ENCODE results near the gene CCDC85B. TPM values are rescaled to one million over a fixed set of nuclear protein-coding genes. Genes with fewer than 3 reads are reported as not detected.

The CCDC85B gene
- total RNA-seq, 1 donor from 2014 or later: 20.5 TPM

DNA sequence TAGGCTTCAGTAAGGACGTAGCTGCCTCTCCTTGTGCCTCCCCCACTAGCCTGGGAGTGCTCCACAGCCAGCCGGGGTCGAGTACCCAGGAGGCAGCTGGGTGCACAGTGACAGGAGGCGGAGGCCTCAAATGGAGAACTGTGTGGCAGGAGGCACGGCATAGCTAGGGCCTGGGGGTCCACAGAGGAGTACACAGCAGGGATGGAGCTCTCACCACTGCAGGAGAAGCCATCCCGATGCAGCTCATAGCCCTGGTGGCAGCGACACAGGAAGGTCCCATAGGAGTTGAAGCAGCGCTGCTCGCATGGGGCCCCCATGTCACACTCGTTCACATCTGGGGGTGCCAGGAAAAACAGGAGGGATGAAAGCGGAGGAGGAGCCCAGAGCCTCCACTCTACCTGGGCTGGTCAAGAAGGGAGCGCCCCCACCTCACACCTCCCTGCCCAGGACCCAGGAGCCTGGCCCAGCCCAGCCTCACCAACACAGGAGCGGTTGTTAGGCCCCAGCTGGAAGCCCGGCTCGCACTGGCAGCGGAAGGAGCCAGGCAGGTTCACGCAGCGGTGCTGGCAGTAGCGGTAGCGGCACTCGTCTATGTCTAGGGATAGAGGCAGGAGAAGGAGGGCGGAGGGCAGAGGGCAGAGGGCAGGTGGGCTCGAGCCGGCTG, 20.7 kb upstream of the CCDC85B start:
- DNase-seq (ENCODE audit: low spot score): no peak

DNA sequence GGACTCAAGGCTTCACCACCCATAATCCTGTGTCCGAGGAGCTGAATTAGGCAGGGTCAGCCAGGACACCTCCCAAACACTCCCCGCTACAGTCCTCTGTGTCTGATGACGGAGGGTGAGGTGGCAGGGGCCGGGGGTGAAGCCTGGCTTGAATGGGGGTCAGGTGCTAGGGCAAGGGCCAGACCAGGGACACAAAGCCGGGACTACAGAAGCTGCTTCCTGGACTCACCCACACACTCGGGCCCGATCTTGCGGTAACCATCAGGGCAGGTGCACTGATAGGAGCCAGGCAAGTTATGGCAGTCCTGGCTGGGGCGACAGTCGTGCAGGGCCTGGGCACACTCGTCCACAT, 20.2 kb upstream of the CCDC85B start:
- no peak for DNase-seq (ENCODE audit: low spot score)

- DNase-seq (ENCODE audit: low spot score): no peak
Measured at GRCh38 chr11:65870706-65871681, 19.5 kb upstream of the CCDC85B start.

GRCh38 chr11:65871811-65872548, 18.5 kb upstream of the CCDC85B start:
- no peak for DNase-seq (ENCODE audit: low spot score)

- DNase-seq (ENCODE audit: low spot score): no peak
Measured at GRCh38 chr11:65872586-65873317, 17.7 kb upstream of the CCDC85B start, which contains the start of gene EFEMP2. TSS of gene EFEMP2 (minus strand) at chr11:65872800. CDS start at chr11:65872354, 446 bp downstream.

DNA sequence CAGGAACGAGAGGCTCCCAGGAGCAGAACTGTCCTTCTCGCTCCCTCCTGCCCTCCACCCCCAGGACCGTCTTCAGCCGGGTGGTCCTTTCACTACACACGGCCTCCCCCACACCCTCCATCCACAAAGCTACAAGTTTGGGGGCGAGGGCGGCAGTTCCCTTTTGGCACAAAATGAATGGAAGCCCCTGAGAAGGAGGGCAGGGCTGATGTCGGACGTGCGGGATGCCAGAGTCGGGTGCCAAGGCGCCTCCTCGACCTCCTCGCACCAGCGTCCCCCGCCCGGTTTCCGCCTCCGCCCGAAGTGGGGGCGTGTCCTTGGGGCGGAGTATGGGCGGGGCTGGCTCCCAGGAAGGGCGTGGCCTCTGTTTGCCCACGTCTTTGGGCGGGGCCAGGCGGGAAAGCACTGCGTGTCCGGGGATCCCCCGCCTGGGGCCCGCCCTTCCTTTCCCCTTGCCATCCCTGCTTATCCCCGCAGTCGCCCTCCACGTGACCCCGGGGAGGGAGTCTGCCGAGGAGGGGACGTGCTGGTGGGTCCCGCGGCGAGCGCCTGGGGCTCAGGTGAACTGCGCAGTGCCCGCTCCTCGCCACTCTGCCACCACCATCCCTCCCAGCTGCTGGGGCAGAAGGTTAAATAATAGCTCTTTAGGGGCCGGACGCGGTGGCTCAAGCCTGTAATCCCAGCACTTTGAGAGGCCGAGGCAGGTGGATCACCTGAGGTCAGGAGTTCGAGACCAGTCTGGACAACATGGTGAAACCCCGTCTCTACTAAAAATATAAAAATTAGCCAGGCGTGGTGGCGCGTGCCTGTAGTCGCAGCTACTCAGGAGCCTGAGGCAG, 16.9 kb upstream of the CCDC85B start:
- peak; percentile 96 for DNase-seq (ENCODE audit: low spot score)

DNA sequence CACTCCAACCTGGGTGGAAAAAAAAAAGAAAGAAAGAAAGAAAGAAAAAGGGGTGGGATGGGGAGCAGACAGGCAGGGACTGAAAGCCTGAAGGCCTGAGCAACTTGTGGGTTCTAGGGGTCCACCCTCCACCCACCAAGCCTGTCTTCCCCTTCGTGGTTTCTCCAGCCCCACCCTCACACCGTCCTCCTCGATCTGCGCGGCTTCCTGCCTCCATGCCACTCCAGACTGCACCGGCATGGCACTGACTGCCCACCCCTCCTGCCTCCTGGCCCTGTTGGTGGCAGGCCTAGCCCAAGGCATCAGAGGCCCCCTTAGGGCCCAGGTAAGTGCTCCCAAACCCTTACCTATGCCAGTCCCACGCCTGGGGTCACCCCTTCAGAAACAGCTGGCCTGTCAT, 10.9 kb upstream of the CCDC85B start, which contains the start of gene CTSW:
TSS of gene CTSW (plus strand) at position 221 of the 400 bp plus-strand sequence. CDS start at position 239, 18 bp downstream.
- DNase-seq (ENCODE audit: low spot score): no peak

DNA sequence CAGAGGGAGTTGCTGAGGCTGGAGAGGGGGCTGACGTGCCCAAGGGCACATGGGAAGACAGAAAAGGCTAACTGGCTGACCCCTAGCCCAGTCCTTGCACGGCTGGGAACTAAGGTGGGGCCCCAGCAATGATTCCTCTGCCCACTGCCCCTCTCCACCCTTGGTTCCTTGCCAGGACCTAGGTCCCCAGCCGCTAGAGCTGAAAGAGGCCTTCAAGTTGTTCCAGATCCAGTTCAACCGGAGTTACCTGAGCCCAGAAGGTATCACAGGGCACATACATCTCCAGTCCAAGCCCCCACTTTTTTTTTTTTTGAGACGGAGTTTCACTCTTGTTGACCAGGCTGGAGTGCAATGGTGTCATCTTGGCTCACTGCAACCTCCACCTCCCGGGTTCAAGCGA, 10.4 kb upstream of the CCDC85B start:
- DNase-seq (ENCODE audit: low spot score): no peak

DNA sequence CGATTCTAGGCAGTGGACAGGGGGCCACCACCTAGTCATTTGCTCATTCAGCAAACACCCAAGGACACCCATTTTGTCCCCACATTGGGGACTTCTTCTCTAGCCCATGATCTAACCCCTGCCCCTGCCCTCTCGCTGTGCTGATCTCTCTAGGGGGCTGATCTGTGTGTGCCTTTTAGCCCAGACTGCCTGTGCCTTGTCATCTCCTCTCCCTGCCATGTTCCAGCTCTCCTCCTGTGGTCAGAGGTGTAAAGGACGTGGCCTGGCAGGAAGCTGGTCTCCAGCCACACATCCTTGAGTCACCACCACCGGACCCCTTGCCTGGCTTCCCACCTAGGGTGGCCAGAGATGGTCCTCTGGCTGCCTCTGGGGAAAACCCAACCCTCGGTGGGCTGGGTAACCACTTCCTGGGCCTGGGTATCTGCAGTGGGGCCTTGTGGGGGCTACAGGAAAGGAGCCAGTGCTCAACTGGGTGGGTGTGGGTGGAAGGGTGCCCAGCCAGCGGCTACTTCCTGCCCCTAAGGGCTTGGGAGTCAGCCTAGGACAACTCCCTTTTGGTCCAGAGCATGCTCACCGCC, 9.5 kb upstream of the CCDC85B start:
- no peak for DNase-seq (ENCODE audit: low spot score)

GRCh38 chr11:65882120-65883057, 8.1 kb upstream of the CCDC85B start:
- no peak for DNase-seq (ENCODE audit: low spot score)

DNA sequence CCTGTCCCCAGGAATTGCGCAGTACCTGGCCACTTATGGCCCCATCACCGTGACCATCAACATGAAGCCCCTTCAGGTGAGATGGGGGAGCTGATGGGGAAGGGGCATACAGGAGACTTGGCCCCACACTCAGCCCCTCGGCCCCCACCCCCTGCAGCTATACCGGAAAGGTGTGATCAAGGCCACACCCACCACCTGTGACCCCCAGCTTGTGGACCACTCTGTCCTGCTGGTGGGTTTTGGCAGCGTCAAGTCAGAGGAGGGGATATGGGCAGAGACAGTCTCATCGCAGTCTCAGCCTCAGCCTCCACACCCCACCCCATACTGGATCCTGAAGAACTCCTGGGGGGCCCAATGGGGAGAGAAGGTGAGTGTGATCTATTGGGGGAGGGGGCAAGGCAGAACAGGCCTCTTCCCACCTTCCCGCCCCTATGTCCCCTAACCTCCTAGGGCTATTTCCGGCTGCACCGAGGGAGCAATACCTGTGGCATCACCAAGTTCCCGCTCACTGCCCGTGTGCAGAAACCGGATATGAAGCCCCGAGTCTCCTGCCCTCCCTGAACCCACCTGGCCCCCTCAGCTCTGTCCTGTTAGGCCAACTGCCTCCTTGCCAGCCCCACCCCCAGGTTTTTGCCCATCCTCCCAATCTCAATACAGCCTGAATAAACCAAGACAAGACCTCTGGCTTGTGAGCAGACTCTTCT, 7.3 kb upstream of the CCDC85B start:
- no peak for DNase-seq (ENCODE audit: low spot score)

- DNase-seq (ENCODE audit: low spot score): no peak
Measured at GRCh38 chr11:65883786-65884715, 6.4 kb upstream of the CCDC85B start.

DNA sequence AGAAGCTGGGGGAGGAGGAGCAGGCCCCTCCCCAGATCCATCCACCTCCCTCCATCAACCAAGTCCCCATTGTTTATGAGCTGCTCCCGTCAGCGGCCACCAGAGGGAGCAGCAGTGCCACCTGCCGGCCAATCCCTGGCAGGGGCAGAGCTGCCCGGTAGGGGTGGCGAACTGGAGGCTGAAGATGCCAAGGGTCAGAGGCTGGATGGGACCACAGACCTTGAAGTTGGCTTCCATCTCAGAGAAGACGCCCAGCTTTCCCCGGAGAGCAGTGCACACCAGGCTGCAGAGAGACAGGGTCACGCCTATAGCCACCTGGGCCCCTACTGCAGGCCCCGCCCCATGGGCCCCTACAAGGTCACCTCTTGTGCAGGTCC, 5.8 kb upstream of the CCDC85B start:
- DNase-seq (ENCODE audit: low spot score): peak; percentile 76

DNA sequence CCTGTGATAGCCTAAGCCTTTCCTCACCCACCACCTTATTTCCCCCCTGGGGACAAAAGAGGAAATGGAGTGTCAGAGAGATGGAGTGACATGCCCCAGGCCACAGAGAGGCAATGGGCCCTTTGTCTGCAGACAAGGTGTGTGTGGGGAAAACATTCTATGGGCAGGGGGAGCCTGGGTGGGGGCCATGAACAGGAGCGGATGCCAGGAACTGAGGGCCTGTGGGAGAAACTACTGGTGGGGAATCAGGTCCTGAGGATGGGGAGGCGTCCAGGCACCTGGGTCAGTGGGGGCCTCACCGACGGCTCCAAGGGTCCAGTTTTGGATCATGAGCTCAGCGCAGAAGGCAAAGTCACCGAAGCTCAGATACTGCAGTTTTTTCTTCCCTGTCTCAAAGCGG, 5.2 kb upstream of the CCDC85B start:
- DNase-seq (ENCODE audit: low spot score): no peak

- no peak for DNase-seq (ENCODE audit: low spot score)
Measured at GRCh38 chr11:65885808-65886536, 4.5 kb upstream of the CCDC85B start.

Measured in ureter (tissue), 1 donor.